Astrocyte of the cerebellum (primary cell): ENCODE data around the gene PLXNB2.

Experiments
- DNase-seq: peaks from one replicate; pipeline ENCODE4 v3.0.0-alpha.2; 2011; ENCODE audit warnings: low read depth
- H3K4me3 ChIP-seq: 2 replicates; pipeline ENCODE4 v1.5.1; 2011; ENCODE audit warnings: mild to moderate bottlenecking, low read depth, low read length, moderate library complexity
- CTCF ChIP-seq: IDR thresholded peaks from 2 replicates; pipeline ENCODE4 v1.5.1; 2012; ENCODE audit warnings: low read length, low read depth, moderate library complexity, mild to moderate bottlenecking; ENCODE audit errors: missing control alignments
- in situ Hi-C: cut with HindIII; loops from 2 replicates; pipeline ENCODE4 v1.10.0; 2017; ENCODE audit warnings: low sequenced_read_pairs

Gene PLXNB2

DNA sequence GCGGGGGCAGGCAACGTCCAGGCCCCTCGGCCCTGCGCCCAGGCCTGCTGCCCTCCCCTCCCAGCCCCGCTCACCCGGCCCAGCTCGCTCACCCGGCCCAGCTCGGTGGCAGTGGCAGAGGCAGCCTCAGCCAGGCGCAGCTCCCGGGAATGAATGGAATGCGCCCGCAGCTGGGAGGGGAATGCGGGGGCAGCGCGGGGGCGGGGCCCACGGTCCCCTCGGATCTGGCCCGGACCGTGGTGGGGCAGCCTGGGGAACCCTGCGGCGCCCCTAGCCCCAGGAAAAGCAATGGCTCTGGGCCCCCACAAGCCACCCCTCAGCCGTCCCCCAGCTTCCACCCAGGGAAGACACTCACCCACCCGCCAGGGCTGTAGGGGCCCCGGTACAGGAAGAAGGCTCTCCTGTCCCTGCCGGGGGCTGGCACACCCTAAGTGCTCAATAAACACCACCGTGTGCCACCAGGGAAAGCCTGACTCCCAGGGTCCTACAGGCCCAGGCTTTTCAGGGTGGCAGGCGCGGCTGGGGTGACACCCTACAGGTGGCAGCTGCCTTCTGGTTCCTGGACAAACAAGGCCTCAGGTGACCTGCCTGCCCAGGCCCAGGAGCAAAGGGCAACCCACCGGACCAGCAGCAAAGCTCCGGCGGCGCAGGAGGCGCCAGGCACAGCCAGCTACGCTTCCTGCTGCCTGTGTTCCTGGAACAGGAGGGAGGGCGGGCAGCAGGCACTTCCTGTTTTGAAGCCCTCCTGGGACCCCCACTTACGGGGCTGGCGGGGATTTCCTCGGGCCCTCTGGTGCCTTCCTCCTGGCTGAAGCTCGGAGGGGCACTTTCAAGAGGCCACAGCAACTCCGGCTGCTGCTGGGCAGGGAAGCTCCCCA, 13.8 kb downstream of the PLXNB2 start:
- in situ Hi-C loops: no loop called here
- TF ChIP-seq CTCF: no peak
- DNase-seq: no peak
- peak overlapping the region; percentile 24 for H3K4me3 ChIP-seq

GRCh38 chr22:50292643-50293440, 14.6 kb downstream of the PLXNB2 start:
- TF ChIP-seq CTCF: no peak
- in situ Hi-C loops: no loop called here
- H3K4me3 ChIP-seq: peak overlapping the region; percentile 24
- DNase-seq: no peak

GRCh38 chr22:50289942-50290630, 17.4 kb downstream of the PLXNB2 start:
- in situ Hi-C loops: no loop called here
- TF ChIP-seq CTCF: no peak
- no peak for DNase-seq
- no peak overlapping the region for H3K4me3 ChIP-seq

GRCh38 chr22:50289151-50289941, 18.1 kb downstream of the PLXNB2 start:
- TF ChIP-seq CTCF: no peak
- in situ Hi-C loops: no loop called here
- no peak for DNase-seq
- no peak overlapping the region for H3K4me3 ChIP-seq

DNA sequence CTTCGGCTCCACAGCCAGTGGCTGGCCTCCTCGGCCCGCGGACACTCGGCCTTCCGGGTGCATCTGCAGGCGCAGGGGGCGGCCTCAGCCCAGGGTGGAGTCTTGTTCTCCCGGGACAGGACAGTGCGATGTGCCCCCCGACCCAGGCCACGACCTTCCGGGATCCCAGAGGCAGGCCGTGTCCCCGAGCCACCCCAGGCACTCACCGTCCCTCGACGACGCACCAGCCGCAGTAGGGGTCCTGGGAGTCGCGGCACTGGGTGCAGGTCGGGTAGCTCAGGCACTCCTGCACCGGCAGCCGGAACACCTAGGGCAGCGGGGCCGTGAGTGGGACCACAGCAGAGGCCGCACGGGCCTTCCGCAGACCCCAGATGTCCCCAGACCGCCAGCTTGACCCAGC, 19.7 kb downstream of the PLXNB2 start:
- H3K4me3 ChIP-seq: no peak overlapping the region
- in situ Hi-C loops: no loop called here
- TF ChIP-seq CTCF: no peak
- no peak for DNase-seq
